CD4-positive, alpha-beta T cell treated with Interleukin-15 for 1 hour (primary cell): Measurements from ENCODE around the gene SLC7A6OS.

Experiments used
- DNase-seq: peaks from one replicate; pipeline ENCODE4 v3.0.0-alpha.2; 2020

SLC7A6OS gene

DNA sequence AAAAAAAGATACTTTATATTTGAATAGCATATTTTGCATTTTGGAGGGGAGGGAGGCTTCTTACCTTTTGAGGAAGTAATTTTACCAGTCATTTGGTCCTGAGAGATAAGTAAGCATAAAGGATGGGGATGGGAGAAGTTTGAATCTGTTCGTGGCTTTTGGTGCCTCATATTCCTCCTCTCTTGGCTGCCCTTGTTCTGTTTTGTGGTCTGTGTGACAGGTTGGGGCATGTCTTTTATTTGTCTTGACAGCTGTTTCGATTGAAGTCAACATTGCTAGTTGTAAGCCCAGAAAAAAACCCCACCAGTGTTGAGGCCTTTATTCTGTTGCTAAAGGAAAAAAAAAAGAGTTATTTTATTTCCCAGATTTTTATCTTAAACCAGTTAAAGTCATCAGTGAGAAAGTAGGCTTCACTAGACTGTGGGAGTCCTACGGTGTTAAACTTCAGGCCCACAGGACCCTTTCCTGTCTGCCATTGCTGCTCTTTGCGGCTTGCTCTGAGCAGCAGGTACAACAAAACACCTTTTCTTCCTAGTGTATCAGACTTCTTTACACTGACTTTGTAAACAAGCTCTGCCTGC, 35.0 kb downstream of the SLC7A6OS start:
- peak; percentile 53 for DNase-seq

DNA sequence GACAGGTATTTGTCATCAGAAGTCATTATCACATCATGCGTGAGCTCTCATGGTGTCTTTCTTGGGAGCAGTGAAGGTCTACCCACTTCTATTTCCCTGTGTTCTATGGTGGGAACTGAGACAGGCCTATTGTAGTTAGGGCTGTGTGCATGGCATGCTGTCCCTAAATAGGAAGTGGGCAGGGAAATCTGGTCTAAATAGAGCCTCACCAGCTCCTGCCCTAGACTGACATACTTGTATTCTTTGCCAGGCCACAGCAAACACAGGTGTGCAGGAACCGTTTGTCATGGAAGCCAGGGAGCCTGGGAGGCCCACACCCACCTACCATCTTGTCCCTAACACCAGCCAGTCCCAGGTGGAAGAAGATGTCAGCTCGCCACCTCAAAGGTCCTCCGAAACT, 36.3 kb downstream of the SLC7A6OS start:
- no peak for DNase-seq

- no peak for DNase-seq
Observed at GRCh38 chr16:68273896-68274295, 36.9 kb downstream of the SLC7A6OS start.

GRCh38 chr16:68273459-68273858, 37.3 kb downstream of the SLC7A6OS start:
- no peak for DNase-seq

GRCh38 chr16:68272507-68273209, 38.1 kb downstream of the SLC7A6OS start:
- DNase-seq: peak; percentile 45

- no peak for DNase-seq
Observed at GRCh38 chr16:68270353-68270752, 40.4 kb downstream of the SLC7A6OS start.

DNA sequence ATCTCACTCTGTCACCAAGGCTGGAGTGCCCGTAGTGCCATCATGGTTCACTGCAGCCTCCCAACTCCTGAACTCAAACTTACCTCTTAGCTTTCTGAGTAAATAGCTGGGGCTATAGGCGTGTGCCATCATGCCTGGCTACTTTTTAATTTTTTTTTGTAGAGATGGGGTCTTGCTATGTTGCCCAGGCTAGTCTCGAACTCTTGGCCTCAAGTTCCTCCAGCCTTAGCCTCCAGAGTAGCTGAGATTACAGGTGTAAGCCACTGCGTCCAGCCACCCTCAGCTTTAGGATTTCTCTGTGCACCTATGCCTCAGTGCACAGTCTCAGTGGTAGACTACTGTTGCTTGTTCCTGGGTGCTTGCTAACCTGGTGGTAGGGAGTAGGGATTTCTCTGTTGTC, 41.0 kb downstream of the SLC7A6OS start:
- DNase-seq: no peak

DNA sequence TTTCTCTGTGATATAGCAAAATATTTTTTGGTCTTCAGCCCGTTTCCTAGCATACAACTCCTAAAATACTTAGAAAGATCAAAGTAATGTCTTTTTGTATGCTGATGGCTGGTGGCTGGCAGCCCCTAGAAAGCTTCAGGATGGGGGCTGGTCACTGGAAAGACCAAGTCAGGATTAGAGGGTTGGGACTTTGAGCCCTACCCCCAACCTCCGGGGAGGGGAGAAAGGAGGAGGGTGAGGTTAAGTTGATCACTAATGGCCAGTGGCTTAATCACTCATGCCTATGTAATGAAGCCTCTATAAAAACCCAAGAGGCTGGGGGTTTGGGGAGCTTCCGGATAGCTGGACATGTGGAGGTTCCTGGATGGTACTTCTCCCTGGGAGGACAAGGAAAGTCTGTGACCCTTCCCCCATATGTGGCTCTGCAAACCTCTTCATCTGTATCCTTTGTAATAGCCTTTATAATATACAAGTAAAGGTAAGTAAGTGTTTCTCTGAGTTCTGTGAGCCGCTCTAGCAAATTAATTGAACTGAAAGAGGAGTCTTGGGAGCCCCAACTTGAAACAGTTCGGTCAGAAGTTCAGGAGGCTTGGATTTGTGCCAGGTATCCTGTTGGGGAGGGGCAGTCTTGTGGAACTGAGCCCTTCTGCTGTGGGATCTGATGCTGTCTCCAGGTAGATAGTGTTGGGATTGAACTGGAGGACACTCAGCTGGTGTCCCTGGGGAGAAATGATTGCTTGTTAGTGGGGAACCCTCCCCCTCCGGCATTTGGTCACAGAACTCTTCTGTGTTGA, 42.9 kb downstream of the SLC7A6OS start:
- no peak for DNase-seq

DNA sequence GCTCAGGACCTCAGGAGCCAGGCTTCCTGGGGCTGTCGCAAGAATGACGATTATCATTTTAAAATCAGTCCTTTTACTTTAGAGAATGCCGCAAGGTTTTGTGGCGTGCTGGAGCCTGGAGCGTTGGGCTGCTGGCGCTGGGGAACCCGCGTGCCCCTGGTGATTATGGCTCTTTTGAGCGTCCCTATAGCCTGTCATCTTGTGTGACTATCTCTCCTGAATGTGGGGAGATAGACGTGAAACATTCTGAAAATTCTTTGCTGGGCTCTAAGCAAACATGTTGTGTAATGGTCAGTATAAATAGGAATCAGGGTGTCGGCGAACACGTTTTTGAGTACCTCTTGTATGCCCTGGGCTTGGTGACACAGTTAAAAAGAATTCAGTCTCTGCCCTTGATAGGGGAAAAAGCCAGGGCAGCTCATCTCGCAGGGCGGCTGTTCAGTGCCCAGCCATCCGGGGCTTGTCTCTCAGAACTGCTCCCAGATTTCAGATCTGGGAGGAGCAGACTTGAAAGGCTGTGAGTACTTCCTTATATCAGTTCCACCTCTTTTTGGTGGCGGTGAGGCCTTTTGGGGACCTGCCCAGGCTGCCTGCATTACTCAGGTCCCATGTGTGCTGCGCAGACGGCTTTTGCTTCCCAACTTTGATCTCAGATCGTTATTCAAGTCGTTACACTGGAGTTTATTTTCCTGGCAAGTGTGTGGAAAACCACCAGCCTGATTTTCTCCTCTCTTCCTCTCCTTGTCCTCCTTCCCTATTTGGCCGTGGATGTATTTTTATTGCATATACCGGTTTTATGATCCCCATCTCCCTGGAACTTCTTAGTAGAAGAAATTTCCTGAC, 45.4 kb downstream of the SLC7A6OS start:
- DNase-seq: peak; percentile 60

DNA sequence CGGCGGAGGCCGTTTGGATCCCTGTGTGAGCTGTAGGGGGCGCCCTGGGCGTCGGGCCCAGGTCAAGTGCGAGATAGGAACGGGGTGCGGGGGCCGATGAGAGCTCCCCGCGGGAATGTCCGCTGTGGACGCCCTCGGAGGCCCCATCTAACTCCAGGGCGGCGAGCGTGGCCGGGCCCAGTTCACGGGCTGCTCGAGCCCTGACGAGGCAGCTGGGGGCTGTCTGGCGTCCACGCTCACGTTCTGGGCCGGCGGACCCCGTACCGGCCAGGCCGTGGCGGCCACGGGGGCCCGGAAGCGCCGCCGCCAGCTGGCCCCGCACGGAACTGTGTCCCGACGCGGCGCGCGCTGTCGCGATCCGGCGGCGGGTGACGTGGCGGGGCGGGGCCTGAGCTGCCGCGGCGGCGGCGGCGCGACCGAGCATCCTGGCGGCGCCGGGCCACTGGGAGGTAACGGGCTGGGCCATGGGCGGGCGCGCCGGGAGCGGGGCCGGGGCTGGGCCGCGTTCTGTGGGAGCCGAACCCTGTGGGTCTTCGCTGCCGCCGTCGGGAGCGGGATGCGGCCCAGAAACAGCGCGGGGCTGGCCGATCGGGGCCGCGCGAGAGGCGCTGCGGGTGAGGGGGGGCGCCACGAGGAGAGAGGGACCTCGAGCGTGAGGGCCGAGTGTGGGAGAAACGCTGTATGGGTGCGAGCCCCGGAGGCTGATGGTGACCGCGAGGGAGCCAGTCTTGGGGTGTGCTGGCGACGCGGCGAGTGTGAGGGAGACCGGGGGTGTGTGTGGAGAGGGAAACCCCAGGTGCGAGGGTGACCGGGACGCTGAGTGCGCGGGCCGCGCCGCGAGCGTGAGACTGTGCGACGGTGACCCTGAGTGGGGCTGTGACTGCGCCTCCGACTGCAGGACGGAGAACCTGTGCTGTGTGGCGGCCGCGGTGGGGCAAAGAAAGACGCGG, 46.3 kb downstream of the SLC7A6OS start, which contains the start of gene SLC7A6:
Gene SLC7A6, plus strand, starts transcription at position 399 of the 950 bp plus-strand sequence. CDS start 10,201 bp downstream, outside the sequence.
- peak; percentile 82 for DNase-seq

GRCh38 chr16:68263559-68264127, 47.1 kb downstream of the SLC7A6OS start:
- DNase-seq: no peak

- DNase-seq: no peak
Observed at GRCh38 chr16:68259007-68259825, 51.5 kb downstream of the SLC7A6OS start.

GRCh38 chr16:68257906-68258800, 52.6 kb downstream of the SLC7A6OS start:
- DNase-seq: no peak

DNA sequence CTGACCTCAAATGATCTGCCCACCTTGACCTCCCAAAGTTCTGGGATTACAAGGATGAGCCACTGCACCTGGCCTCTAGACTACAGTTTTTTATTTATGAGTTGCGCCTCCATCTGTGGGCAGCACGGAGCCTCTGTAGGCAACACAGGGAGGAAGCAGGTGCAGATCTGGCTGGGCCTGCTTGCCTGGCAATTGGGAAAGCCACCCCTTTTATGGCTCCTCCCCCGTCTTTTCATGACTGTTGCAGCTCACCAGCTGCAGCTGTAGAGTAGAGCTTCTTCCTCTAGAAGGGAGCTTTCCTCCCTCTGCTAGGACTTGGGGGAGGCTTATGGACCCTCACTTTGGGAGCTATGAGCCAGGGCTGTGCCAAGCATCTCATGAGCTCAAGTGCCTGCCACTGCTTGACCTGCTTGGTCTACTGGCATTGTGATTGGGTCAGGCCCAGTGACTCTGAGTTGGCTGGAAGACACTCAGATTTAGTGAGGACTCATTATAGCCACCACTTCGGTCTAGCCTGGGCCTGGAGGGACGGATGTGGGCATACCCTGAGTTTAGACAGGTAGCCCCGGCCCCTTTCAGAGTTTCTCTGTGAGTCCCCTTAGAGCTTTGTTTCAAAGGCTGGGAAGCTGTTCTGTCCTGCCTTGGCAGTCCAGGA, 53.4 kb downstream of the SLC7A6OS start:
- DNase-seq: peak; percentile 53

DNA sequence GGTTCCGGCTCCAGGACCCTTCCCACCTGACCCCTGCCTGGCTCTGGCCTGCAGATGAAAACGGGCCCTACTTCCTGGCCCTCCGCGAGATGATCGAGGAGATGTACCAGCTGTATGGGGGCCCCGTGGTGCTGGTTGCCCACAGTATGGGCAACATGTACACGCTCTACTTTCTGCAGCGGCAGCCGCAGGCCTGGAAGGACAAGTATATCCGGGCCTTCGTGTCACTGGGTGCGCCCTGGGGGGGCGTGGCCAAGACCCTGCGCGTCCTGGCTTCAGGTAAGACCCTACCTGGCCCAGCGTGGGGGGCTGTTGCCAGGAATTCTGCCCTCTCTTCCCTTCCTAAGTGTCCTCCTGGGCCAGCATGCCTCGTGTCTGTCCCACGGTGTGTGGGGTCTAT, 55.0 kb downstream of the SLC7A6OS start:
- DNase-seq: no peak

- no peak for DNase-seq
Observed at GRCh38 chr16:68253721-68254120, 57.0 kb downstream of the SLC7A6OS start.

- no peak for DNase-seq
Observed at GRCh38 chr16:68252383-68252782, 58.4 kb downstream of the SLC7A6OS start.

- no peak for DNase-seq
Observed at GRCh38 chr16:68251832-68252231, 58.9 kb downstream of the SLC7A6OS start.

DNA sequence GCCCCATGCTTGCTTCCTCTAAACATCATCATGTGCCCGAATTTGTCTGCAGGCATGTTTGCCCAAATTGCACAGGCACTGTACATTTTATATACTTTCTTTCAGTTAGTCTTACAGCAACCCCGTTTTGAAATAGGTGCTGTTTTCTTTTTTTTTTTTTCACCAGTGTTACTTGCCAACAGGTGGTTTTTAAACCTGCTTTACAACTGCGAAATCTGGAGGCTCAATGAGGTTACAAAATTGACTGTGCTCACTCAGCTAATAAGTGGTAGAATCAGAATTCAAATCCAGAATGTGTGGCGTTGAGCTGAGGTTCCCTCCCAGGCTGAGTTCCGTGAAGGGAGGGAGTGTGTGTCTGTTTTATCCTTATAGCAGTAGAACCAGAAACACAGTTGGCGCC, 59.8 kb downstream of the SLC7A6OS start:
- DNase-seq: no peak
